NCI-H69 (cell line): ENCODE results near the gene STX19.
A peak's percentile ranks its signal among the peaks of the same experiment; 100 is the strongest.

Experiments used
- DNase-seq: peaks from one replicate; lab custom pipeline; 2025; lab: John Stamatoyannopoulos, UW

The STX19 gene

GRCh38 chr3:94036909-94037507, 8.6 kb upstream of the STX19 start:
- peak; percentile 36 for DNase-seq

- no peak for DNase-seq
Measured at GRCh38 chr3:94026623-94027022, 1.8 kb downstream of the STX19 start.

- no peak for DNase-seq
Measured at GRCh38 chr3:94024385-94024784, 4.0 kb downstream of the STX19 start.

GRCh38 chr3:94020293-94020692, 8.1 kb downstream of the STX19 start:
- DNase-seq, result no peak

- DNase-seq, result no peak
Measured at GRCh38 chr3:94019659-94020058, 8.7 kb downstream of the STX19 start.

DNA sequence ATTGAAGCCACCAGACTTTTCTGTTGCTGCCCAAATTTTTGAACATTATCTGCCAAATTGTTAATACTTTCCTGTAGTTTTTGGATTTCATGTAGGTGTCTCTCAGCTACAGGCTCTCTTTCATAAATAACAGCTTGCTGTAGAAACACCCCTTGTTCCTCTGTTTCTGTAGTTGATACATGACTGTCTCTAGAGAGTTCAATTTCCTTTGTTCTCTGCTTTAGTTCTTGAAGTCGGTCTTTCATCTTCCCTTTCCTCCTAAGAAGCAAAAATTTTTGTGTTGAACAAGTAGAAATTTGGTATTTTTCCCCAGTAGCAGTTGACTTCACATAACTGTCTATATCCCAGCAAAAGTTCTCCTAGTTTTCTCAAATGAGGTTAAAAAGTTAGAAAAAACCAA, 13.4 kb downstream of the STX19 start:
- DNase-seq, result no peak

GRCh38 chr3:94012185-94012584, 16.2 kb downstream of the STX19 start:
- DNase-seq, result no peak

GRCh38 chr3:94011233-94011711, 17.1 kb downstream of the STX19 start:
- DNase-seq, result no peak

DNA sequence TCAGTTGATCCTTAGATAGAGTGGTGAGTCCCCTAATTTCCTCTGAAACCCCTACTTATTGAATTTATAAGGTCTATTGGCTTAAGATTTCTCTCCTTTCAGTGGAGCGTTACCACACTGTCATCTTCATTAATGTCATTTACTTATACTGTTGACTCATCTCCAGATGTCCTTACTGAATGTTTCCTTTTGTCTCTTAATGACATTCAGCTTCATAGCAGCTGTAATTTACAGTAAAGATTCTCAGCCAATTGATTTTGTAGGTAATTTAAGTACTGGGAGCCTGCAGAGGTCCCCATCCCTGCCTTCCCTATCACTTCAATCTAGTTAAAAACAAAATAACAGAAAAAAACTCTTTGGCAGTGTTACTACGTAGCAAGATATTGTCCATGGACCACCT, 18.8 kb downstream of the STX19 start:
- peak; percentile 65 for DNase-seq

DNA sequence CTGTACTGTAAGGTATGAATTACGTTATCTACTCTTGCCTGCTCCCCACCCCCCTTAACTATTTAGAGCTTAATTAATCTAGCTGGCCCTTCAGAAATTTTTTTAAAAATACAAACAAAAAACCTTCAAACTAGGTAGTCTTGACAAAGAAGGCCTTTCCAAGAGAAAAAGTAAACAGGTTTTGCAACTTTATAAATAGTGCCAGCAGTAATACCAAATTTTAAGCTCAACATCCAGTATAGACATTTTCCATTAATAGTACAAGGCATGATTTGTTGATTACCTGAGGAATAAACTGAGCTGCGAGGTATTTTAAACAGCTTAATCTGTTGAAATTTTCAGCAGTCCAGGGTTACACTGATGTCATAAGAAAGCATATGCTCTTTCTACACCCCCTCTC, 20.1 kb downstream of the STX19 start:
- no peak for DNase-seq

GRCh38 chr3:94004301-94004910, 24.0 kb downstream of the STX19 start:
- peak; percentile 59 for DNase-seq

GRCh38 chr3:94001827-94002495, 26.4 kb downstream of the STX19 start:
- no peak for DNase-seq

- no peak for DNase-seq
Measured at GRCh38 chr3:94001191-94001590, 27.2 kb downstream of the STX19 start.

GRCh38 chr3:93994056-93994455, 34.3 kb downstream of the STX19 start:
- no peak for DNase-seq

GRCh38 chr3:93992207-93992606, 36.2 kb downstream of the STX19 start:
- peak; percentile 5 for DNase-seq

DNA sequence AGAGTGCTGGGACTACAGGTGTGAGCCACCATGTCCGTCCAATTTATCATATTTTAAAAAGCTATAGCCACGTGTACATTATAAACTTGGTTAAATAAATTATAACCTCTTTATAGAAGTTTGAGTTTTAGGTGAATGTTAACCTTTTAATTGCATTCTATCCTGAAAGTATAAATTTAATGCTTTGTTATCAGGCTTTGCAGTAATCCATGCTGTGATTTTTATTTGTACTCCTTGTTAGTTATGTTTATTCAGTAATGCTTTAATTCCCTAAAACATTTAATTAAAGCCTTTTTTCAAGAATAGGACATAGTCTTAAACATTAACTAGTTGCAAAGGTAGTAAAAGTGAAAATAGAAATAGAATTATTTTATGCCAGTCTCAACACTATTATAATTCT, 36.8 kb downstream of the STX19 start:
- peak; percentile 7 for DNase-seq

GRCh38 chr3:93989241-93989640, 39.2 kb downstream of the STX19 start:
- DNase-seq, result no peak

- no peak for DNase-seq
Measured at GRCh38 chr3:93988764-93989163, 39.6 kb downstream of the STX19 start.

DNA sequence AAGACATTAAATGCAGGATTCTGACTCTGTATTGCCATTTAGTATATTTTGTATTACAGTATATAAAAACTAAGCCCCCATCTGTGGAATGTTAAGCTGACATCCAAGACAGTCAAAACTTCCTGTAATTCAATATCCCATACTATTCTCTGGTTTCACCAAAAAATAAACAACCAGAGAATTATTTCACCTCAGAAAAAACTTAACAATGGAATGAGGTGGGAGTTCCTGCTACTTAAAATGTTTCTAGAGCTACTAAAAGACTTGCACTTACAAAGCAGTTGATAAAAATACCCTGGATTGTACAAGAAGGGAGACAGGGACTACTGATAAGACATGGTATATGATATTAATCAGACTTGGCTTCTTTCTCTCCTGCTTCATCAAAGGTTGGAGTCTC, 40.1 kb downstream of the STX19 start:
- DNase-seq, result no peak

- DNase-seq, result no peak
Measured at GRCh38 chr3:93984618-93985017, 43.8 kb downstream of the STX19 start.

DNA sequence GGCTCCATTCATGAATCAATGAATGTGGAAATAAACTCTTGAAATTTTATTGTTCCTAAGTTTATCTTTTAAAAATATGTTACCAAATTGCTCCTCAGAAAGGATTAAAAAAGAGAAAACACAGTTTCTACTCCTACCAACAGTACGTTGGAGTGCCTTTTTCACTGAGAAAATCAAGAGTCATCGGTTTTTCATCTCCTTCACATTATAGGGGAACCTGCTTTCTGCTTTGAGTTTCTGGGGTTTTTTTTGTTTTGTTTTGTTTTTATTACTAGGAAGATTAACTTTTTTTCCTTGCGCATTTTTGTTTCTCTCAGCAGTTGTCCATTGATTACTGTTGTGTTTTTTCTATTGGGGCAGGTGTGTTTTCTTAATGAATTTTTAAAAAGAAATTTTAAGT, 45.0 kb downstream of the STX19 start:
- no peak for DNase-seq

DNA sequence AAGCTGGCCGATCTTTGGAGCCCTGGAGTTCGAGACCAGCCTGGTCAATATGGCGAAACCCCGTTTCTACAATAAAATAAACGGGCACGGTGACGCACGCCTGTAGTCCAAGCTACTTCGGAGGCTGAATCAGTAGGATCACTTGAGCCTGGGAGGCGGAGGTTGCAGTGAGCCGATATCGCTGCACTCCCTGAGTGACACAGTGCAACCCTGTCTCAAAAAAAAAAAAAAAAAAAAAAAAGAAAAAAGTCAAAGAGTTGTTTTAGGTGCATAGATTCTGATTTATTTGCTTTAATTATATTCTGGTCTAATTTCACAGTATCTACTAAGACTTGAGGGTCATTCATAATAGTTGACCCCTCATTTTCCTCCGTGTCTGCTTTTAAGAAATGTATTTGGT, 46.7 kb downstream of the STX19 start:
- no peak for DNase-seq

GRCh38 chr3:93979850-93980676, 48.3 kb downstream of the STX19 start, which contains the start of gene ARL13B:
Gene ARL13B, plus strand, starts transcription at chr3:93980155. Its CDS starts 269 bp downstream, at chr3:93980424.
- DNase-seq, result peak; percentile 97
